Epithelial cell of proximal tubule (primary cell): ENCODE measurements around the gene MAGEB3. TPM values are rescaled to one million over a fixed set of nuclear protein-coding genes. Genes with fewer than 3 reads are reported as not detected.

Experiments
- DNase-seq: peaks from one replicate; pipeline ENCODE4 v3.0.0-alpha.2; 2011; ENCODE audit warnings: low read depth
- H3K4me3 ChIP-seq: 2 replicates; pipeline ENCODE4 v1.5.1; 2011; ENCODE audit warnings: low read depth, mild to moderate bottlenecking, low read length
- CTCF ChIP-seq: conservative IDR thresholded peaks from 2 replicates; pipeline ENCODE4 v1.5.1; 2012; ENCODE audit warnings: low read depth, mild to moderate bottlenecking, low read length
- total RNA-seq: library from RNA; depleted of rRNA; stranded (reverse); fragments of >200 nt; gene quantifications from 2 replicates; pipeline ENCODE4 v1.2.3, GENCODE V29; 2015

Gene MAGEB3
- total RNA-seq, 1 donor from 2014 or later, result not detected

- TF ChIP-seq CTCF, result no peak
- DNase-seq, result no peak
- H3K4me3 ChIP-seq, result no peak within 1 kb of the TSS
These were observed 16.5 kb downstream of the MAGEB3 start, which contains the start of gene MAGEB1 for GRCh38 chrX:30246769-30247489. Gene MAGEB1 (plus strand): TSS chrX:30247146. CDS start chrX:30250494, 3,348 bp downstream.

- no peak for TF ChIP-seq CTCF
- H3K4me3 ChIP-seq, result no peak overlapping the region
- DNase-seq, result no peak
These were observed 18.4 kb downstream of the MAGEB3 start for GRCh38 chrX:30248854-30249253.

GRCh38 chrX:30253257-30253656, 22.8 kb downstream of the MAGEB3 start:
- no peak overlapping the region for H3K4me3 ChIP-seq
- no peak for DNase-seq
- TF ChIP-seq CTCF, result no peak

GRCh38 chrX:30259927-30260326, 29.5 kb downstream of the MAGEB3 start:
- TF ChIP-seq CTCF, result no peak
- no peak overlapping the region for H3K4me3 ChIP-seq
- no peak for DNase-seq

GRCh38 chrX:30261012-30261411, 30.6 kb downstream of the MAGEB3 start:
- no peak overlapping the region for H3K4me3 ChIP-seq
- DNase-seq, result no peak
- no peak for TF ChIP-seq CTCF

GRCh38 chrX:30262763-30263162, 32.3 kb downstream of the MAGEB3 start:
- H3K4me3 ChIP-seq, result no peak overlapping the region
- DNase-seq, result no peak
- TF ChIP-seq CTCF, result no peak

- DNase-seq, result no peak
- no peak overlapping the region for H3K4me3 ChIP-seq
- TF ChIP-seq CTCF, result no peak
These were observed 40.2 kb downstream of the MAGEB3 start for GRCh38 chrX:30270639-30271038.
